WERI-Rb-1 (cell line): ENCODE measurements around the gene GCNT4.
"Not testable (repeated sequence)": the region's sequence is repeated elsewhere in the genome, so short reads cannot be mapped to it uniquely, and the experiment has no call there.

Experiments used
- DNase-seq: peaks from one replicate; pipeline ENCODE4 v3.0.0-alpha.2; 2020
- H3K27ac ChIP-seq: fragments of 250-450 bp; sonication (Bioruptor Pico); 2 replicates; pipeline ENCODE4 v1.5.1; 2020; ENCODE audit warnings: mild to moderate bottlenecking, moderate library complexity
- H3K27me3 ChIP-seq: fragments of 250-450 bp; sonication (Bioruptor Pico); 2 replicates; pipeline ENCODE4 v1.5.1; 2021; ENCODE audit warnings: mild to moderate bottlenecking, low read depth, moderate library complexity; ENCODE audit not compliant: insufficient read depth, severe bottlenecking
- H3K36me3 ChIP-seq: fragments of 250-450 bp; sonication (Bioruptor Pico); 2 replicates; pipeline ENCODE4 v1.5.1; 2020; ENCODE audit warnings: mild to moderate bottlenecking, moderate library complexity
- H3K4me3 ChIP-seq: 2 replicates; pipeline ENCODE4 v1.5.1; 2011; ENCODE audit warnings: low read depth, mild to moderate bottlenecking, control low read depth, low read length
- H3K9me3 ChIP-seq: fragments of 250-450 bp; sonication (Bioruptor Pico); 2 replicates; pipeline ENCODE4 v1.5.1; 2021; ENCODE audit warnings: mild to moderate bottlenecking, moderate library complexity; ENCODE audit not compliant: severe bottlenecking
- TF ChIP-seq, protein P1 (sequence below): IDR thresholded peaks from 2 replicates; pipeline ENCODE4 v1.5.1; 2011; ENCODE audit warnings: low read depth, mild to moderate bottlenecking, control low read depth, inconsistent platforms, low read length

GCNT4 gene

DNA sequence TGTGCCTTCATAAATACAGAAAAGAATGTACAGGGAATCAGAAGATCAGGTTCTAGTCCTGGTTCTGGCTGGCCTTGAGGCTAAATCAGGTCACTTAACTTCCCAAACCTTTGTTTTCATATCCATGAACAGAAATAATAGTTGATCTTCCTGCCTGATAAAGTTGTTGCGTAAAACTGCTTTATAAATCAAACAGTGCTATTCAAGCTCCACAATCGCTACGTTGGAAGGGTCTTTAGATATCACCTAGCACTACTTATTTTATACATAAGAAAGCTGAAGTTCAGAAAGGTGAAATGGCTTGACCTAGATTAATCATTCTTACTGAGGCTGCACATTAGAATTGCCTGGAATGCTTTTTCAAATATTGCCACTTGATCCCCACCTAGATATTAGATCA, 36.3 kb upstream of the GCNT4 start:
- Histone ChIP-seq H3K27ac (no peak overlapping the region), H3K36me3 (no peaks in the 10 kb centered on the region), H3K9me3 (no peaks in the 10 kb centered on the region), H3K4me3 (no peak overlapping the region), H3K27me3 (no peaks in the 10 kb centered on the region)
- TF ChIP-seq, protein P1, sequence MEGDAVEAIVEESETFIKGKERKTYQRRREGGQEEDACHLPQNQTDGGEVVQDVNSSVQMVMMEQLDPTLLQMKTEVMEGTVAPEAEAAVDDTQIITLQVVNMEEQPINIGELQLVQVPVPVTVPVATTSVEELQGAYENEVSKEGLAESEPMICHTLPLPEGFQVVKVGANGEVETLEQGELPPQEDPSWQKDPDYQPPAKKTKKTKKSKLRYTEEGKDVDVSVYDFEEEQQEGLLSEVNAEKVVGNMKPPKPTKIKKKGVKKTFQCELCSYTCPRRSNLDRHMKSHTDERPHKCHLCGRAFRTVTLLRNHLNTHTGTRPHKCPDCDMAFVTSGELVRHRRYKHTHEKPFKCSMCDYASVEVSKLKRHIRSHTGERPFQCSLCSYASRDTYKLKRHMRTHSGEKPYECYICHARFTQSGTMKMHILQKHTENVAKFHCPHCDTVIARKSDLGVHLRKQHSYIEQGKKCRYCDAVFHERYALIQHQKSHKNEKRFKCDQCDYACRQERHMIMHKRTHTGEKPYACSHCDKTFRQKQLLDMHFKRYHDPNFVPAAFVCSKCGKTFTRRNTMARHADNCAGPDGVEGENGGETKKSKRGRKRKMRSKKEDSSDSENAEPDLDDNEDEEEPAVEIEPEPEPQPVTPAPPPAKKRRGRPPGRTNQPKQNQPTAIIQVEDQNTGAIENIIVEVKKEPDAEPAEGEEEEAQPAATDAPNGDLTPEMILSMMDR, result no peak
- no peak for DNase-seq

DNA sequence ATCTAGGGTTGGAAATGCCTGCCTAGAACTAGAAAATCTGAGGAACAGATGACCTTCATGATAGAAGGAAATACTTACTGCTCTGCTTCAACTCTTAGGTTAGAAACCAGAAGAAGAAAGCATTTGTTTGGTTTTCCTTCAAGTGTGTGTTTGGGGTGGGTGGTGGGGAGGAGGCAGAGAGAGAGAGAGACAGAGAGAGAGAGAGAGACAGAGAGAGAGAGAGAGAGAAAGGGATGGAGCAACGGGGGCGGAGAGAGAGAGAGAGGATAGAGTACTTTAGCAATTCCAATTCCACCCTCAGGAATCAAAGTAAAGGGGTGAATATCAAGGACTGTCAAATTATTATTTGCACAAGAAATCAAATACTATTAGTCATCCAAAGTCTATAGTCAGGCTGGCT, 29.2 kb upstream of the GCNT4 start:
- Histone ChIP-seq H3K27ac (no peak overlapping the region), H3K36me3 (no peaks in the 10 kb centered on the region), H3K27me3 (no peaks in the 10 kb centered on the region), H3K4me3 (no peak overlapping the region), H3K9me3 (no peaks in the 10 kb centered on the region)
- DNase-seq, result no peak
- TF ChIP-seq, protein P1, result no peak

DNA sequence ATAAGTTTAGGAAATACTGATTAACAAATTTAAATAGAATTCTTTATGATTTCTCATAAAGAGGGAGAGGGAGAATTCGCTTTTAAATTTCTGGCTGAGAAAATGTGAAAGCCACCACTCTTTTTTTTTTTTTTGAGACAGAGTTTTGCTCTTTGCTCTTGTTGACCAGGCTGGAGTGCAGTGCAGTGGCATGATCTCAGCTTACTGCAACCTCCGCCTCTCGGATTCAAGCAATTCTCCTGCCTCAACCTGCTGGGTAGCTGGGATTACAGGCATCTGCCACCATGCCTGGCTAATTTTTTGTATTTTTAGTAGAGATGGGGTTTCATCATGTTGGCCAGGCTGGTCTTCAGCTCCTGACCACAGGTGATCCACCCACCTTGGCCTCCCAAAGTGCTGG, 27.0 kb upstream of the GCNT4 start:
- not testable (repeated sequence) for H3K27me3 ChIP-seq

DNA sequence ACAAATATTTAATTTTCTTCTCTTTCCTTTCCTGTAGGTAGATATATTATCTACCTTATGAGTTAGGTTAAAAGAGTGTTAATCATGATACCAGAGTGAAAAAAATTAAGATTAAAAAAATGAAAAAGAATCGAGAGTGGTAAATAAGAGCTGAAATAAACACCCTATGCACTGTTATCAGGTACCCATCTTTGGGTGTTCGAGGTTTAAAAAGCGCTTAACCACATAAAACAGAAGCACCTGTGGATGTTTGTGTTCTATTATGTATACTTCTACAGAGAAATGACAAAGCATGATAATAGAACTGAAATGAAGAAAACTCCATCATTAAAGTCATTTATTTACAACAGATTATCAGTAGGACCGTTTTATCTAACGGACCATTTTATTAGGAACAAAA, 25.7 kb upstream of the GCNT4 start:
- TF ChIP-seq, protein P1, result no peak
- Histone ChIP-seq H3K4me3 (no peak overlapping the region), H3K27ac (no peak overlapping the region), H3K27me3 (no peaks in the 10 kb centered on the region), H3K36me3 (no peaks in the 10 kb centered on the region), H3K9me3 (no peaks in the 10 kb centered on the region)
- no peak for DNase-seq

More for the DNA sequence above, 27.0 kb upstream of the GCNT4 start:
- H3K36me3 ChIP-seq, DNase-seq, H3K9me3 ChIP-seq, H3K27ac ChIP-seq, H3K4me3 ChIP-seq: not testable (repeated sequence)

DNA sequence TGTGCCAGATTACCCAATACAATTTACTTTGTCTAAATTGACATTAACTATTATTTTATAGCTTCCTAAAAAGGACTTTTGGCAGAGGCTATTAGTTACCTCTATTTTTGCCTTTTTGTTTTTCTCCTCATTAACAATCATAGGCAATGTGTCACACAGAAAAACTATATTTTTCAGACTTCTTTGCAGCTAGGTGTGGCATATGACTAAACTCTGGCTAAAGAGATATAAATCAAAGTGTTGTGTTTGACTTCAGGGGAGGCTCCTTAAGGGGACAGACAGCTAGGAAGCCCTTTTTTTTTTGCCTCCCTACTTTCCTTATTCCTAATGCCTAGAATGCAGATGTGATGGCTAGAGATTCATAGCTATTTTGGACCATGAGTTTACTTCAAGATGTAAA, 19.7 kb upstream of the GCNT4 start:
- no peaks in the 10 kb centered on the region for H3K36me3 ChIP-seq
- no peak overlapping the region for H3K4me3 ChIP-seq
- H3K27ac ChIP-seq, result no peak overlapping the region
- H3K9me3 ChIP-seq, result no peaks in the 10 kb centered on the region
- TF ChIP-seq, protein P1, result no peak
- H3K27me3 ChIP-seq, result no peaks in the 10 kb centered on the region
- no peak for DNase-seq

DNA sequence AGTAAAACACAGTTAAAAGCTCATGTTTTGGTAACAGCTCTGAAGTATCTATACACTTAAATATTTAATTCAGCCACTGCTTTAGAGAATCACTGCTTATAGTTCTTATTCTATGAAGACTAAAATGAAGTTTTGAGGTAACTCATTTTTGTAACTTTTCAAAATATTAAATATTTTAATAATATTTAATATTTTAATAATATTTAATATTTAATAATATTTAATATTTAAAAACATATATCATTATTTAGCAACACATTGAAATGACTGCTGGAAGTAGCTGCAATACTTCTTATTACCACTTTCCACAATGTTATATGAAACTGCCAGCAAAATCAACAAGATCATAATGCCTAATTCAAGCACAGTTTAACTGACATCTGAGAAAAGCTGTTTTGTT, 18.7 kb upstream of the GCNT4 start:
- no peak for DNase-seq
- Histone ChIP-seq H3K27me3 (no peaks in the 10 kb centered on the region), H3K9me3 (no peaks in the 10 kb centered on the region), H3K36me3 (no peaks in the 10 kb centered on the region), H3K27ac (no peak overlapping the region), H3K4me3 (no peak overlapping the region)
- TF ChIP-seq, protein P1, result no peak

DNA sequence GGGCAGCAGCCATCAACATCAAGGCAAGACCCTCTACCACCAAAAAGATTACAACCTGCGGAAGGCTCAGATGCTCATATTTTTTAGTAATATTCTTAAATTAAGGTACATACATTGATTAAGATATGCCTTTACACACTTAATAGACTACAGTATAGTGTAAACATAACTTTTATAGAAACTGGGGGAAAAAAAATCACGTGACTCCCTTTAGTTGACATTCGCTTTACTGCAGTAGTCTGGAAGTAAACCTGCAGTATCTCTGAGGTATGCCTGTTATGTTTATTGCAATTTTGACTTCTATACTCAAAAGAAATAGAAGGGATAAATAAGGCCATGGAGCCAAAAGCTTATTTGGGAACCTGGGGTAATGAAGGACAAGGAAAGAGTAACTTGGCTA, 15.1 kb upstream of the GCNT4 start:
- TF ChIP-seq, protein P1, result no peak
- Histone ChIP-seq H3K27me3 (no peaks in the 10 kb centered on the region), H3K36me3 (no peaks in the 10 kb centered on the region), H3K4me3 (no peak overlapping the region), H3K9me3 (no peaks in the 10 kb centered on the region), H3K27ac (no peak overlapping the region)
- DNase-seq, result no peak
